HEK293T (cell line): Measurements from ENCODE around the gene ERO1B.

Source experiments
- ARNT ChIP-seq: fragments of 450-650 bp; IDR thresholded peaks from 2 replicates; pipeline ENCODE4 v1.6.1; 2017; ENCODE audit warnings: mild to moderate bottlenecking
- BHLHE40 ChIP-seq: fragments of 450-650 bp; IDR thresholded peaks from 2 replicates; pipeline ENCODE4 v1.6.1; 2016; ENCODE audit warnings: mild to moderate bottlenecking, moderate library complexity, borderline replicate concordance
- CTBP1 ChIP-seq: fragments of 450-650 bp; IDR thresholded peaks from 2 replicates; pipeline ENCODE4 v1.6.1; 2016; ENCODE audit warnings: borderline replicate concordance
- FOXA1 ChIP-seq: fragments of 450-650 bp; IDR thresholded peaks from 2 replicates; pipeline ENCODE4 v1.6.1; 2016; ENCODE audit warnings: mild to moderate bottlenecking
- FOXK2 ChIP-seq: fragments of 450-650 bp; IDR thresholded peaks from 2 replicates; pipeline ENCODE4 v1.6.1; 2016; ENCODE audit warnings: mild to moderate bottlenecking
- FOXM1 ChIP-seq: fragments of 450-650 bp; IDR thresholded peaks from 2 replicates; pipeline ENCODE4 v1.6.1; 2017; ENCODE audit warnings: mild to moderate bottlenecking, borderline replicate concordance
- NFRKB ChIP-seq: fragments of 450-650 bp; IDR thresholded peaks from 2 replicates; pipeline ENCODE4 v1.6.1; 2016; ENCODE audit warnings: mild to moderate bottlenecking, moderate library complexity
- SP1 ChIP-seq: fragments of 450-650 bp; IDR thresholded peaks from 2 replicates; pipeline ENCODE4 v1.6.1; 2017
- SUZ12 ChIP-seq: fragments of 450-650 bp; IDR thresholded peaks from 2 replicates; pipeline ENCODE4 v1.6.1; 2016; ENCODE audit warnings: mild to moderate bottlenecking

GRCh38 chr1:236261898-236262297 is 19.9 kb downstream of the ERO1B start:
- TF ChIP-seq FOXA1 = no peak
- no peak for TF ChIP-seq ARNT
- no peak for TF ChIP-seq SP1
- TF ChIP-seq SUZ12 = no peak
- no peak for TF ChIP-seq FOXK2
- no peak for TF ChIP-seq CTBP1
- no peak for TF ChIP-seq NFRKB
- no peak for TF ChIP-seq BHLHE40
- no peak for TF ChIP-seq FOXM1
